Dendritic cell treated with granulocyte-macrophage colony-stimulating factor and Interleukin-4, amounts not matched to agents 40 ng/mL and 50 ng/mL, for 4 days (primary cell): ENCODE results near the gene CYBA.

Experiments used
- H3K27ac Mint-ChIP-seq: one replicate; pipeline ENCODE4 v1.8.0; 2022; ENCODE audit warnings: mild to moderate bottlenecking, mixed read lengths
- H3K27me3 Mint-ChIP-seq: one replicate; pipeline ENCODE4 v1.8.0; 2022; ENCODE audit warnings: mild to moderate bottlenecking, mixed read lengths
- H3K36me3 Mint-ChIP-seq: one replicate; pipeline ENCODE4 v1.8.0; 2022; ENCODE audit warnings: low read depth, mixed read lengths
- H3K4me1 Mint-ChIP-seq: one replicate; pipeline ENCODE4 v1.8.0; 2022; ENCODE audit warnings: low read depth, mixed read lengths
- H3K4me3 Mint-ChIP-seq: one replicate; pipeline ENCODE4 v1.8.0; 2022; ENCODE audit warnings: mild to moderate bottlenecking, moderate library complexity, mixed read lengths
- H3K9me3 Mint-ChIP-seq: one replicate; pipeline ENCODE4 v1.8.0; 2022; ENCODE audit warnings: mixed read lengths
- intact Hi-C: fragments of 100-400 bp; cut with micrococcal nuclease; formaldehyde crosslinking; loops from one replicate; pipeline ENCODE4 v1.15.0; 2022

The CYBA gene

DNA sequence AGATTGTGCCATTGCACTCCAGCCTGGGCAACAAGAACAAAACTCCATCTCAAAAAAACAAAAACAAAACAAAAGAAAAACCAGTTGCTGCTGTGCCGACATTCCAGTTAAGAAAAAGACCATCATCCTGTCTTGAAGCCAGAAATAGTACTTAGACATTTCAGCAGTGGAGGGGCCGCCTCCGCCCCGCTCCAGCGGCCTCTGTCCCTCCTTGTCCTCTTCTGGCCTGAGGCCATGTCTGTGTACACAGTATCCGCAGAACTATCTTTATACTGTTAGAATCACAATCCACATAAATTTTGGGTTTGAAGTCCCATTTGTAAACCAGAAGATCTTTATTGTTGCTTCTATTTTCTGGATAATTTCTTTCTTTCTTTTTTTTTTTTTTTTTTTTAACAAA is 55.8 kb downstream of the CYBA start:
- no peak overlapping the region for H3K27ac Mint-ChIP-seq
- peaks cover 48% of the 10 kb centered on the region for H3K36me3 Mint-ChIP-seq
- H3K27me3 Mint-ChIP-seq: no peaks in the 10 kb centered on the region
- no peaks in the 10 kb centered on the region for H3K9me3 Mint-ChIP-seq
- no peak overlapping the region for H3K4me3 Mint-ChIP-seq
- intact Hi-C loops: loop anchor here (10.0 kb wide), 1 partner anchor 110 kb away; the partner anchor contains the start of genes CTU2 and RNF166
- H3K4me1 Mint-ChIP-seq: peaks cover 57% of the 10 kb centered on the region

DNA sequence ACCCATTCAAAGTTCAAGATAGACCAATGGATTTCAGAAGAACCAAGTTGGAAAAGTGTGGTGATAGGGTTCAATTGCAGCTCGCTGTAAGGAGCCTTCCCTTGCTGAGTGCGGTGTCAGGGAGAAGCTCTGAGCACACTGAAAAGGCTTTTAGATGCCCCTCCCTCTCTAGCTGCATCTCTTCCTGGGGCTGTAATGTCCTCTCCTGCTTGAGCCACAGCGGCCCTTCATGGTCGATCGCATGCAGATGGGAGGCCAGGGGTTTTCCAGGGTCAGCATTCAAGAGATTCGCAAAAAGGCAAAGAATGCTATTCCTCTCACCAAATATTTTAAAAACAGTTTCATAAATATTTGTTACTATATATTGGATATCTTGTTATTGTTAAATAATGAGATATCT is 56.9 kb downstream of the CYBA start:
- Mint-ChIP-seq H3K27ac (no peak overlapping the region), H3K27me3 (no peaks in the 10 kb centered on the region)

GRCh38 chr16:88593489-88593888 is 57.4 kb downstream of the CYBA start:
- peaks cover 48% of the 10 kb centered on the region for H3K4me1 Mint-ChIP-seq
- peaks cover 48% of the 10 kb centered on the region for H3K36me3 Mint-ChIP-seq
- no peaks in the 10 kb centered on the region for H3K27me3 Mint-ChIP-seq
- H3K9me3 Mint-ChIP-seq: no peaks in the 10 kb centered on the region
- no peak overlapping the region for H3K27ac Mint-ChIP-seq
- intact Hi-C loops: loop anchor here (10.0 kb wide), 1 partner anchor 111 kb away; the partner anchor contains the start of genes CTU2 and RNF166
- H3K4me3 Mint-ChIP-seq: no peak overlapping the region

More for the DNA sequence above, 56.9 kb downstream of the CYBA start:
- intact Hi-C loops: loop anchor here (10.0 kb wide), 1 partner anchor 111 kb away; the partner anchor contains the start of genes CTU2 and RNF166
- Mint-ChIP-seq H3K4me3 (no peak overlapping the region), H3K9me3 (no peaks in the 10 kb centered on the region), H3K36me3 (peaks cover 48% of the 10 kb centered on the region), H3K4me1 (peaks cover 50% of the 10 kb centered on the region)
